H1 (cell line): ENCODE data around the gene MCF2L. TPM values are rescaled to one million over a fixed set of nuclear protein-coding genes. Genes with fewer than 3 reads are reported as not detected.

Experiments
- CTCF ChIA-PET: fragments of 300-600 bp; sonication (Branson Sonifier 250); formaldehyde crosslinking; loops from one replicate; lab custom pipeline; 2021; ENCODE audit not compliant: partially characterized antibody; lab: Charles Lee
- POLR2A ChIA-PET: fragments of 300-600 bp; sonication (Branson Sonifier 250); formaldehyde crosslinking; loops from one replicate; lab custom pipeline; 2021; ENCODE audit warnings: inconsistent platforms; ENCODE audit not compliant: partially characterized antibody; lab: Charles Lee
- DNase-seq, 2 experiments: peaks; one replicate each; pipeline versions ENCODE4 v3.0.0 to v3.0.0-alpha.2; 2010 to 2022; ENCODE audit warnings: low spot score in 2 of 2, low read depth in 1 of 2, mixed read lengths in 1 of 2
- FAIRE-seq: peaks from 2 replicates; lab custom pipeline; 2011; peaks lifted over from hg19 to GRCh38; lab: Jason Lieb, UNC
- H2AFZ ChIP-seq: 2 replicates; pipeline ENCODE4 v1.8.1; 2012; ENCODE audit warnings: low read length, inconsistent platforms
- H2AK5ac ChIP-seq: 2 replicates; pipeline ENCODE4 v1.6.1; 2013; ENCODE audit warnings: low read depth, low read length
- H2BK120ac ChIP-seq: replicated peaks from 2 replicates; pipeline ENCODE3; 2013; ENCODE audit warnings: low read depth, low read length, inconsistent platforms
- H2BK12ac ChIP-seq: 2 replicates; pipeline ENCODE4 v1.6.1; 2013; ENCODE audit warnings: low read depth, low read length
- H2BK15ac ChIP-seq: 2 replicates; pipeline ENCODE4 v1.6.1; 2013; ENCODE audit warnings: low read length
- H2BK20ac ChIP-seq: 2 replicates; pipeline ENCODE4 v1.6.1; 2013; ENCODE audit warnings: low read length
- H2BK5ac ChIP-seq: 2 replicates; pipeline ENCODE4 v1.6.1; 2013; ENCODE audit warnings: low read depth, low read length
- H3K14ac ChIP-seq: 2 replicates; pipeline ENCODE4 v1.6.1; 2013; ENCODE audit warnings: inconsistent platforms; ENCODE audit not compliant: insufficient read length
- H3K18ac ChIP-seq: 2 replicates; pipeline ENCODE4 v1.6.1; 2013; ENCODE audit warnings: low read length; ENCODE audit errors: extremely low read depth
- H3K23ac ChIP-seq: 2 replicates; pipeline ENCODE4 v1.6.1; 2013; ENCODE audit warnings: inconsistent platforms; ENCODE audit not compliant: insufficient read length
- H3K23me2 ChIP-seq: 2 replicates; pipeline ENCODE4 v1.6.1; 2013; ENCODE audit warnings: low read depth, low read length
- H3K27ac ChIP-seq: 2 replicates; pipeline ENCODE4 v1.6.1; 2011; ENCODE audit warnings: low read depth, low read length, inconsistent platforms
- H3K27me3 ChIP-seq, 4 experiments: replicated peaks in 1 of 4; 1 replicate in 1 of 4; 2 replicates in 3 of 4; pipeline versions ENCODE4 v1.6.1 to v1.8.1; 2011 to 2013; ENCODE audit warnings: low read length in 3 of 4, mild to moderate bottlenecking in 3 of 4, inconsistent platforms in 2 of 4, mixed read lengths in 2 of 4, moderate library complexity in 1 of 4; ENCODE audit not compliant: control insufficient read depth in 3 of 4, insufficient read depth in 3 of 4; ENCODE audit errors: extremely low read depth in 1 of 4
- H3K36me3 ChIP-seq, 4 experiments: 2 replicates each; pipeline versions ENCODE4 v1.6.1 to v1.8.1; 2011 to 2013; ENCODE audit warnings: mild to moderate bottlenecking in 4 of 4, low read length in 3 of 4, moderate library complexity in 2 of 4, control low read depth in 1 of 4, inconsistent platforms in 1 of 4; ENCODE audit not compliant: insufficient read depth in 4 of 4, control insufficient read depth in 2 of 4
- H3K4ac ChIP-seq: replicated peaks from 2 replicates; pipeline ENCODE3; 2013; ENCODE audit warnings: low read length, low read depth, mixed read lengths, inconsistent platforms; ENCODE audit not compliant: insufficient read length
- H3K4me1 ChIP-seq, 4 experiments: replicated peaks in 1 of 4; 1 replicate in 1 of 4; 2 replicates in 3 of 4; pipeline versions ENCODE4 v1.6.1 to v1.8.1; 2011 to 2013; ENCODE audit warnings: low read length in 3 of 4, inconsistent platforms in 2 of 4, mixed read lengths in 1 of 4; ENCODE audit not compliant: insufficient read depth in 4 of 4, control insufficient read depth in 3 of 4
- H3K4me2 ChIP-seq, 2 experiments: 2 replicates each; pipeline versions ENCODE4 v1.6.1 to v1.8.1; 2011 to 2013; ENCODE audit warnings: low read depth in 2 of 2, low read length in 2 of 2, control low read depth in 1 of 2, inconsistent platforms in 1 of 2, mild to moderate bottlenecking in 1 of 2; ENCODE audit not compliant: insufficient read depth in 1 of 2
- H3K4me3 ChIP-seq, 4 experiments: fragments of 200-600, 300-600 bp in 1 of 4; sonication (generic), shearing (Covaris generic), sonication (Bioruptor Twin) in 1 of 4; 2 replicates each; pipeline versions ENCODE4 v1.5.1 to v1.8.1; 2011 to 2016; ENCODE audit warnings: low read length in 4 of 4, low read depth in 3 of 4, control low read depth in 2 of 4, inconsistent platforms in 2 of 4, mild to moderate bottlenecking in 2 of 4, mixed read lengths in 1 of 4, moderate library complexity in 1 of 4; ENCODE audit not compliant: insufficient read depth in 2 of 4; ENCODE audit errors: extremely low read depth in 1 of 4
- H3K56ac ChIP-seq: replicated peaks from 2 replicates; pipeline ENCODE3; 2013; ENCODE audit warnings: low read depth, mild to moderate bottlenecking, mixed read lengths, low read length, inconsistent platforms; ENCODE audit not compliant: insufficient read length
- H3K79me1 ChIP-seq: 2 replicates; pipeline ENCODE4 v1.6.1; 2013; ENCODE audit warnings: low read depth, low read length, control low read depth
- H3K79me2 ChIP-seq, 2 experiments: 2 replicates each; pipeline versions ENCODE4 v1.6.1 to v1.8.1; 2012 to 2013; ENCODE audit warnings: low read length in 2 of 2, mild to moderate bottlenecking in 2 of 2, inconsistent platforms in 1 of 2; ENCODE audit not compliant: insufficient read depth in 2 of 2, control insufficient read depth in 1 of 2
- H3K9ac ChIP-seq, 4 experiments: replicated peaks in 1 of 4; 1 replicate in 1 of 4; 2 replicates in 3 of 4; pipeline versions ENCODE4 v1.6.1 to v1.8.1; 2011 to 2013; ENCODE audit warnings: low read depth in 3 of 4, low read length in 3 of 4, control low read depth in 2 of 4, mild to moderate bottlenecking in 2 of 4, moderate library complexity in 2 of 4, inconsistent platforms in 1 of 4; ENCODE audit errors: extremely low read depth in 1 of 4
- H3K9me3 ChIP-seq, 2 experiments: 2 replicates each; pipeline versions ENCODE4 v1.6.1 to v1.8.1; 2012 to 2013; ENCODE audit warnings: mild to moderate bottlenecking in 2 of 2, moderate library complexity in 2 of 2, control low read depth in 1 of 2, inconsistent platforms in 1 of 2, low read depth in 1 of 2, low read length in 1 of 2, mixed read lengths in 1 of 2; ENCODE audit not compliant: insufficient read depth in 2 of 2
- H4K20me1 ChIP-seq, 2 experiments: replicated peaks in 1 of 2; 2 replicates each; pipeline versions ENCODE3 to v1.8.1; 2011 to 2013; ENCODE audit warnings: inconsistent platforms in 2 of 2, low read length in 2 of 2, mild to moderate bottlenecking in 1 of 2; ENCODE audit not compliant: insufficient read depth in 2 of 2, control insufficient read depth in 1 of 2
- H4K5ac ChIP-seq: 2 replicates; pipeline ENCODE4 v1.6.1; 2013; ENCODE audit warnings: low read length, low read depth, mixed read lengths, inconsistent platforms; ENCODE audit not compliant: insufficient read length
- H4K8ac ChIP-seq: 2 replicates; pipeline ENCODE4 v1.8.0; 2013; ENCODE audit warnings: mild to moderate bottlenecking, moderate library complexity, low read length, inconsistent platforms; ENCODE audit not compliant: insufficient read depth; ENCODE audit errors: extremely low read depth
- H4K91ac ChIP-seq: replicated peaks from 2 replicates; pipeline ENCODE3; 2013; ENCODE audit warnings: low read length, mixed read lengths, inconsistent platforms; ENCODE audit not compliant: insufficient read length
- BRCA1 ChIP-seq: IDR thresholded peaks from 2 replicates; pipeline ENCODE4 v1.6.1; 2012; ENCODE audit warnings: low read depth, low read length, improper control_type of control experiment
- CBX5 ChIP-seq: fragments of 300-800, 300-1000 bp; sonication (generic); IDR thresholded peaks from 2 replicates; pipeline ENCODE4 v1.7.1; 2016; ENCODE audit warnings: antibody characterized with exemption, low read length, low read depth
- CEBPB ChIP-seq: IDR thresholded peaks from 2 replicates; pipeline ENCODE4 v1.6.1; 2012; ENCODE audit warnings: low read depth, low read length
- GTF2F1 ChIP-seq: IDR thresholded peaks from 2 replicates; pipeline ENCODE4 v1.6.1; 2012; ENCODE audit warnings: low read depth, low read length, improper control_type of control experiment, borderline replicate concordance
- KDM4A ChIP-seq: IDR thresholded peaks from one replicate; pipeline ENCODE4 v1.7.1; 2012; ENCODE audit warnings: low read depth, mild to moderate bottlenecking, moderate library complexity, low read length, inconsistent platforms; ENCODE audit not compliant: severe bottlenecking
- NRF1 ChIP-seq: IDR thresholded peaks from 2 replicates; pipeline ENCODE4 v1.6.1; 2011; ENCODE audit warnings: mild to moderate bottlenecking, low read depth, low read length, improper control_type of control experiment
- WGBS, 2 experiments: shearing (Covaris generic) in 1 of 2; methylation state at CpG; one replicate each; pipeline versions ENCODE4 v1.1.6 to v1.1.7; 2013 to 2015; ENCODE audit warnings: low lambda C conversion rate in 2 of 2, mixed read lengths in 2 of 2, inconsistent platforms in 1 of 2, low coverage in 1 of 2, missing lambda C conversion rate in 1 of 2; ENCODE audit not compliant: insufficient replicate concordance in 2 of 2, insufficient coverage in 1 of 2, insufficient read length in 1 of 2; ENCODE audit errors: extremely low coverage in 1 of 2, missing lambda C conversion rate in 1 of 2; 5-methylcytosine and 5-hydroxymethylcytosine counted together
- polyA plus RNA-seq, 7 experiments: library from polyadenylated mRNA; depleted of rRNA in 3 of 7; stranded (reverse) in 5 of 7; unstranded in 2 of 7; fragments of >200 nt in 5 of 7; fragments of 200-250 nt in 2 of 7; gene quantifications; 1 replicate in 5 of 7; 2 replicates in 1 of 7; 4 replicates in 1 of 7; pipeline versions ENCODE4 v1.2.1 to v1.2.3, GENCODE V29; 2011 to 2013; ENCODE audit warnings: missing spikeins in 2 of 7, mixed read lengths in 2 of 7
- total RNA-seq: library from RNA; stranded (reverse); fragmentation: NEBNext Ultra II Directional; extraction: Animal tissue kit (Norgen Biotek cat#: 25700); gene quantifications from 2 replicates; pipeline ENCODE4 v1.2.1, GENCODE V29; 2021
- TF ChIP-seq, protein P1 (sequence below): IDR thresholded peaks from 2 replicates; pipeline ENCODE4 v1.6.1; 2011; ENCODE audit warnings: low read length, improper control_type of control experiment
- TF ChIP-seq, protein P2 (sequence below): IDR thresholded peaks from 2 replicates; pipeline ENCODE4 v1.6.1; 2012; ENCODE audit warnings: inconsistent platforms
- TF ChIP-seq, protein P3 (sequence below): IDR thresholded peaks from 2 replicates; pipeline ENCODE4 v1.6.1; 2012; ENCODE audit warnings: low read length, inconsistent platforms

MCF2L gene
- total and polyA plus RNA-seq, 2 of the 8 experiments (the other 6 are each of a cell fraction or from before 2014, with no cell fraction given) = 10.1 to 24.4 TPM

DNA sequence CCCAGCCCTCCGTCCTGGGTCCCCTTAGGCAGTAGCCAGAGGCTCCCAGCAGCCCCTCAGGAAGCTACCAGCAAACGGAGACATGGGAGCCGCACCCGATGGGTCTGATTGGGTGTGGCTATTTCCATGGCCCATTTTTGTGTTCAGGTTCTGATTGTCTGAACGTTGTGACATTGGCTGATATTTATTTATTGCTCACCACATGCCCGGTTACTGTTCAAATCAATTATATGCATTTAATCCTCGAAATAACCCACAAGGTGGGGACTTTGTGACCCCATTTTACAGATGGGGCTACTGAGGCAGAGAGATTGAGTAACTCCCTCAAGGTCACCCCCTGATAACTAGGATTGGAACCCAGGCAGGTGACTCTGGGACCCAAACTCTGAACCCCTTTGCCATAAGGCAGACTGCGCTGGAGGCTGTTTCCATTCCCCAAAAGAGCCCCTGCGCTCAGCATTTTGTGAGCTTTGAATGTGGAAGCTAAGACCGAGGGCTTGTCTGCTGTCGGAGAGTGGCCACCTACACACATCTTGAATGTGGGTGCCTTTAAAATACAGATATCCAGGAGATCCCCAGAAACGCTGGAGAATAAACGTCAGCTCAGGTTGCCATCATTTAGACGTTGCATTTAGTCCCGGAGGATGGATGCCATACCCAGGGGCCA is 13.6 kb upstream of the MCF2L start:
- no peaks in the 10 kb centered on the region for H3K27me3 ChIP-seq
- peaks cover 2 to 3% of the 10 kb centered on the region in 2 experiments for H4K20me1 ChIP-seq
- DNase-seq = no peak
- no peak overlapping the region for H2BK12ac ChIP-seq
- no peak overlapping the region for H2BK20ac ChIP-seq
- H4K5ac ChIP-seq = no peak overlapping the region
- H3K27ac ChIP-seq = no peak overlapping the region
- no peaks in the 10 kb centered on the region for H3K79me1 ChIP-seq
- H2AK5ac ChIP-seq = no peak overlapping the region
- H3K4me2 ChIP-seq = no peak overlapping the region
- no peak overlapping the region for H2BK120ac ChIP-seq
- FAIRE-seq = no peak
- no peaks in the 10 kb centered on the region; a peak in 1 of 4 replicates for H3K79me2 ChIP-seq
- 93% methylated on average over 15 of the region's 15 CpGs; no CpG with 5 or more reads in 1 of the 2 experiments for WGBS, 2 experiments
- H3K14ac ChIP-seq = no peak overlapping the region
- no peak overlapping the region for H2AFZ ChIP-seq
- no peak overlapping the region for H4K91ac ChIP-seq
- H3K4ac ChIP-seq = no peak overlapping the region
- no peak overlapping the region for H3K9ac ChIP-seq
- ChIA-PET POLR2A (interaction anchor here (1.1 to 1.8 kb wide), 3 partner anchors 12 to 62 kb away, joined by 3 to 4 read pairs (median 3); no protein-coding TSS in a partner anchor), CTCF (interaction anchor here (1.0 to 4.2 kb wide), 6 partner anchors 11 to 74 kb away, joined by 3 to 28 read pairs (median 4); no protein-coding TSS in a partner anchor)
- H2BK5ac ChIP-seq = no peak overlapping the region
- H2BK15ac ChIP-seq = no peak overlapping the region
- H3K4me1 ChIP-seq = peaks cover 3 to 19% (median 10%) of the 10 kb centered on the region in 4 experiments
- no peak overlapping the region for H3K4me3 ChIP-seq
- no peaks in the 10 kb centered on the region for H3K36me3 ChIP-seq
- H3K56ac ChIP-seq = no peak overlapping the region
- H3K9me3 ChIP-seq = no peaks in the 10 kb centered on the region
- H3K23ac ChIP-seq = no peak overlapping the region
- no peak overlapping the region for H4K8ac ChIP-seq
- no peak overlapping the region for H3K18ac ChIP-seq
- no peaks in the 10 kb centered on the region for H3K23me2 ChIP-seq
- TF ChIP-seq CBX5 (no peak), BRCA1 (no peak), KDM4A (no peak), NRF1 (no peak), CEBPB (no peak), GTF2F1 (no peak)
- TF ChIP-seq, protein P1, sequence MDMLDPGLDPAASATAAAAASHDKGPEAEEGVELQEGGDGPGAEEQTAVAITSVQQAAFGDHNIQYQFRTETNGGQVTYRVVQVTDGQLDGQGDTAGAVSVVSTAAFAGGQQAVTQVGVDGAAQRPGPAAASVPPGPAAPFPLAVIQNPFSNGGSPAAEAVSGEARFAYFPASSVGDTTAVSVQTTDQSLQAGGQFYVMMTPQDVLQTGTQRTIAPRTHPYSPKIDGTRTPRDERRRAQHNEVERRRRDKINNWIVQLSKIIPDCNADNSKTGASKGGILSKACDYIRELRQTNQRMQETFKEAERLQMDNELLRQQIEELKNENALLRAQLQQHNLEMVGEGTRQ = no peak
- TF ChIP-seq, protein P2, sequence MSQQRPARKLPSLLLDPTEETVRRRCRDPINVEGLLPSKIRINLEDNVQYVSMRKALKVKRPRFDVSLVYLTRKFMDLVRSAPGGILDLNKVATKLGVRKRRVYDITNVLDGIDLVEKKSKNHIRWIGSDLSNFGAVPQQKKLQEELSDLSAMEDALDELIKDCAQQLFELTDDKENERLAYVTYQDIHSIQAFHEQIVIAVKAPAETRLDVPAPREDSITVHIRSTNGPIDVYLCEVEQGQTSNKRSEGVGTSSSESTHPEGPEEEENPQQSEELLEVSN = no peak
- TF ChIP-seq, protein P3, sequence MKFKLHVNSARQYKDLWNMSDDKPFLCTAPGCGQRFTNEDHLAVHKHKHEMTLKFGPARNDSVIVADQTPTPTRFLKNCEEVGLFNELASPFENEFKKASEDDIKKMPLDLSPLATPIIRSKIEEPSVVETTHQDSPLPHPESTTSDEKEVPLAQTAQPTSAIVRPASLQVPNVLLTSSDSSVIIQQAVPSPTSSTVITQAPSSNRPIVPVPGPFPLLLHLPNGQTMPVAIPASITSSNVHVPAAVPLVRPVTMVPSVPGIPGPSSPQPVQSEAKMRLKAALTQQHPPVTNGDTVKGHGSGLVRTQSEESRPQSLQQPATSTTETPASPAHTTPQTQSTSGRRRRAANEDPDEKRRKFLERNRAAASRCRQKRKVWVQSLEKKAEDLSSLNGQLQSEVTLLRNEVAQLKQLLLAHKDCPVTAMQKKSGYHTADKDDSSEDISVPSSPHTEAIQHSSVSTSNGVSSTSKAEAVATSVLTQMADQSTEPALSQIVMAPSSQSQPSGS = no peak
